ENCODE results near the gene ARHGEF10L. TPM values are rescaled to one million over a fixed set of nuclear protein-coding genes. Genes with fewer than 3 reads are reported as not detected.

The ARHGEF10L gene
- total RNA-seq, 2 donors from 2014 or later = 81.4 to 93.1 TPM

- WGBS, 2 donors = 64 to 77% methylated on average over 11 of the region's 11 CpGs
- Histone ChIP-seq H3K4me3 (no peak overlapping the region), H3K4me1 (peaks cover 4% of the 10 kb centered on the region), H3K36me3 (replicated peaks in 1 of 2; ENCODE audit: insufficient read depth in 1 of 2, low read depth in 2 of 2) (peaks cover 0 to 33% of the 10 kb centered on the region in 2 donors), H3K27ac (no peak overlapping the region), H3K9me3 (no peaks in the 10 kb centered on the region), H3K27me3 (no peaks in the 10 kb centered on the region)
- no peak for TF ChIP-seq POLR2A (IDR thresholded peaks at IDR 0.05)
- TF ChIP-seq, protein P1, sequence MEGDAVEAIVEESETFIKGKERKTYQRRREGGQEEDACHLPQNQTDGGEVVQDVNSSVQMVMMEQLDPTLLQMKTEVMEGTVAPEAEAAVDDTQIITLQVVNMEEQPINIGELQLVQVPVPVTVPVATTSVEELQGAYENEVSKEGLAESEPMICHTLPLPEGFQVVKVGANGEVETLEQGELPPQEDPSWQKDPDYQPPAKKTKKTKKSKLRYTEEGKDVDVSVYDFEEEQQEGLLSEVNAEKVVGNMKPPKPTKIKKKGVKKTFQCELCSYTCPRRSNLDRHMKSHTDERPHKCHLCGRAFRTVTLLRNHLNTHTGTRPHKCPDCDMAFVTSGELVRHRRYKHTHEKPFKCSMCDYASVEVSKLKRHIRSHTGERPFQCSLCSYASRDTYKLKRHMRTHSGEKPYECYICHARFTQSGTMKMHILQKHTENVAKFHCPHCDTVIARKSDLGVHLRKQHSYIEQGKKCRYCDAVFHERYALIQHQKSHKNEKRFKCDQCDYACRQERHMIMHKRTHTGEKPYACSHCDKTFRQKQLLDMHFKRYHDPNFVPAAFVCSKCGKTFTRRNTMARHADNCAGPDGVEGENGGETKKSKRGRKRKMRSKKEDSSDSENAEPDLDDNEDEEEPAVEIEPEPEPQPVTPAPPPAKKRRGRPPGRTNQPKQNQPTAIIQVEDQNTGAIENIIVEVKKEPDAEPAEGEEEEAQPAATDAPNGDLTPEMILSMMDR (IDR thresholded peaks at IDR 0.05) = no peak
- DNase-seq (no peak), ATAC-seq (no peak)
- intact Hi-C loops (cut with DNase I) = no loop called here
Observed at GRCh38 chr1:17690906-17691634, 151.6 kb downstream of the ARHGEF10L start.

GRCh38 chr1:17692645-17693044 lies 153.1 kb downstream of the ARHGEF10L start:
- no peaks in the 10 kb centered on the region for H3K9me3 ChIP-seq
- TF ChIP-seq, protein P1 (IDR thresholded peaks at IDR 0.05) = no peak
- TF ChIP-seq POLR2A (IDR thresholded peaks at IDR 0.05) = no peak
- intact Hi-C loops (cut with DNase I) = no loop called here
- no peaks in the 10 kb centered on the region for H3K27me3 ChIP-seq
- no peak overlapping the region for H3K27ac ChIP-seq
- H3K4me3 ChIP-seq = no peak overlapping the region
- no peaks in the 10 kb centered on the region for H3K4me1 ChIP-seq
- peaks cover 0 to 40% of the 10 kb centered on the region in 2 donors for H3K36me3 ChIP-seq (replicated peaks in 1 of 2; ENCODE audit: insufficient read depth in 1 of 2, low read depth in 2 of 2)
- no peak for DNase-seq
- ATAC-seq = no peak
- WGBS, 2 donors = 79 to 82% methylated on average over 8 to 9 of the region's 9 CpGs

- no peak overlapping the region for H3K27ac ChIP-seq
- 87% methylated on average over 26 to 41 of the region's 42 CpGs for WGBS, 2 donors
- H3K4me3 ChIP-seq = no peak overlapping the region
- H3K27me3 ChIP-seq = no peaks in the 10 kb centered on the region
- H3K36me3 ChIP-seq (replicated peaks in 1 of 2; ENCODE audit: insufficient read depth in 1 of 2, low read depth in 2 of 2) = peaks cover 0 to 32% of the 10 kb centered on the region in 2 donors
- H3K9me3 ChIP-seq = no peaks in the 10 kb centered on the region
- intact Hi-C loops (cut with DNase I) = no loop called here
- ATAC-seq (no peak), DNase-seq (no peak)
- H3K4me1 ChIP-seq = no peaks in the 10 kb centered on the region
- no peak for TF ChIP-seq POLR2A (IDR thresholded peaks at IDR 0.05)
- TF ChIP-seq, protein P1 (IDR thresholded peaks at IDR 0.05) = peak in 3 of 7 experiments; percentile 8 to 24 (median 17)
Observed at GRCh38 chr1:17696417-17697301, 157.2 kb downstream of the ARHGEF10L start.

- H3K36me3 ChIP-seq (replicated peaks in 1 of 2; ENCODE audit: insufficient read depth in 1 of 2, low read depth in 2 of 2) = peaks cover 0 to 30% of the 10 kb centered on the region in 2 donors
- 67 to 90% methylated on average over 5 of the region's 5 CpGs for whole genome bisulfite sequencing, 2 donors
- H3K4me1 ChIP-seq = no peaks in the 10 kb centered on the region
- intact Hi-C loops (cut with DNase I) = no loop called here
- H3K9me3 ChIP-seq = no peaks in the 10 kb centered on the region
- no peak overlapping the region for H3K27ac ChIP-seq
- no peak for ATAC-seq
- DNase-seq = no peak
- TF ChIP-seq, protein P1 (IDR thresholded peaks at IDR 0.05) = no peak
- TF ChIP-seq POLR2A (IDR thresholded peaks at IDR 0.05) = no peak
- H3K4me3 ChIP-seq = no peak overlapping the region
- H3K27me3 ChIP-seq = no peaks in the 10 kb centered on the region
Observed at GRCh38 chr1:17697458-17697857, 158.0 kb downstream of the ARHGEF10L start.
